Trophoblast cell (in vitro differentiated cells and primary cell): ENCODE measurements around the gene AK4.

Experiments
- DNase-seq, 2 donors: peaks; one replicate each; pipeline ENCODE4 v3.0.0-alpha.2; 2016
- H2AFZ ChIP-seq: 2 replicates; pipeline ENCODE4 v1.6.1; 2013; ENCODE audit warnings: low read length, moderate library complexity, mild to moderate bottlenecking; ENCODE audit not compliant: insufficient read depth, poor library complexity
- H2AK5ac ChIP-seq: 2 replicates; pipeline ENCODE4 v1.6.1; 2013; ENCODE audit warnings: mild to moderate bottlenecking, low read length
- H2BK120ac ChIP-seq: 2 replicates; pipeline ENCODE4 v1.6.1; 2013; ENCODE audit warnings: low read length, mild to moderate bottlenecking, moderate library complexity; ENCODE audit not compliant: insufficient read depth, poor library complexity
- H2BK12ac ChIP-seq: 2 replicates; pipeline ENCODE4 v1.6.1; 2013; ENCODE audit warnings: mild to moderate bottlenecking, low read length, moderate library complexity
- H2BK5ac ChIP-seq: 2 replicates; pipeline ENCODE4 v1.6.1; 2013; ENCODE audit warnings: low read length, low read depth, moderate library complexity, mild to moderate bottlenecking; ENCODE audit not compliant: poor library complexity
- H3K14ac ChIP-seq: 2 replicates; pipeline ENCODE4 v1.6.1; 2013; ENCODE audit warnings: mild to moderate bottlenecking, low read length
- H3K18ac ChIP-seq: 2 replicates; pipeline ENCODE4 v1.6.1; 2013; ENCODE audit warnings: mild to moderate bottlenecking, low read length
- H3K23ac ChIP-seq: 2 replicates; pipeline ENCODE4 v1.6.1; 2013; ENCODE audit warnings: low read length
- H3K27ac ChIP-seq: 2 replicates; pipeline ENCODE4 v1.5.1; 2013; ENCODE audit warnings: low read depth, mild to moderate bottlenecking, inconsistent platforms, low read length, moderate library complexity
- H3K27me3 ChIP-seq: 2 replicates; pipeline ENCODE4 v1.6.1; 2013; ENCODE audit warnings: inconsistent platforms, mild to moderate bottlenecking, low read length, moderate library complexity; ENCODE audit not compliant: insufficient read depth
- H3K36me3 ChIP-seq, 2 experiments: 1 replicate in 1 of 2; 2 replicates in 1 of 2; pipeline ENCODE4 v1.6.1; 2013; ENCODE audit warnings: low read length in 2 of 2, mild to moderate bottlenecking in 2 of 2, moderate library complexity in 1 of 2; ENCODE audit not compliant: insufficient read depth in 2 of 2, control insufficient read depth in 1 of 2
- H3K4ac ChIP-seq: 2 replicates; pipeline ENCODE4 v1.6.1; 2013; ENCODE audit warnings: low read depth, mild to moderate bottlenecking, low read length, moderate library complexity
- H3K4me1 ChIP-seq, 2 experiments: 1 replicate in 1 of 2; 2 replicates in 1 of 2; pipeline ENCODE4 v1.6.1; 2013; ENCODE audit warnings: low read length in 2 of 2, mild to moderate bottlenecking in 2 of 2, moderate library complexity in 1 of 2; ENCODE audit not compliant: insufficient read depth in 2 of 2, control insufficient read depth in 1 of 2
- H3K4me2 ChIP-seq: 2 replicates; pipeline ENCODE4 v1.6.1; 2013; ENCODE audit warnings: inconsistent platforms, mild to moderate bottlenecking, low read length, moderate library complexity
- H3K4me3 ChIP-seq: 2 replicates; pipeline ENCODE4 v1.5.1; 2013; ENCODE audit warnings: mild to moderate bottlenecking, low read depth, low read length, inconsistent platforms
- H3K79me1 ChIP-seq: one replicate; pipeline ENCODE4 v1.6.1; 2013; ENCODE audit warnings: low read length
- H3K79me2 ChIP-seq: 2 replicates; pipeline ENCODE4 v1.6.1; 2013; ENCODE audit warnings: low read length, mild to moderate bottlenecking; ENCODE audit not compliant: control insufficient read depth, insufficient read depth, poor library complexity
- H3K9ac ChIP-seq: 2 replicates; pipeline ENCODE4 v1.6.1; 2013; ENCODE audit warnings: mild to moderate bottlenecking, low read length
- H3K9me3 ChIP-seq: 2 replicates; pipeline ENCODE4 v1.6.1; 2013; ENCODE audit warnings: low read depth, mild to moderate bottlenecking, control low read depth, inconsistent platforms, low read length; ENCODE audit not compliant: insufficient read depth
- H4K12ac ChIP-seq: 2 replicates; pipeline ENCODE4 v1.6.1; 2013; ENCODE audit warnings: low read depth, mild to moderate bottlenecking, low read length, moderate library complexity
- H4K8ac ChIP-seq: 2 replicates; pipeline ENCODE4 v1.6.1; 2013; ENCODE audit warnings: low read depth, mild to moderate bottlenecking, low read length, moderate library complexity
- H4K91ac ChIP-seq: one replicate; pipeline ENCODE4 v1.6.1; 2013; ENCODE audit warnings: low read depth, mild to moderate bottlenecking, low read length, moderate library complexity
- WGBS: extraction: QIAGEN DNeasy Blood & Tissue Kit; methylation state at CpG from one replicate; pipeline ENCODE4 v1.1.7; 2013; ENCODE audit warnings: missing lambda C conversion rate; ENCODE audit not compliant: insufficient read length, insufficient coverage; ENCODE audit errors: extremely low coverage; 5-methylcytosine and 5-hydroxymethylcytosine counted together

AK4 gene

GRCh38 chr1:65265651-65266351 is 117.8 kb downstream of the AK4 start:
- Histone ChIP-seq H4K8ac (peak overlapping the region; percentile 56), H3K9ac (peak overlapping the region; percentile 57), H3K27me3 (no peaks in the 10 kb centered on the region), H2AFZ (peak overlapping the region; percentile 27), H3K18ac (peak overlapping the region; percentile 11), H3K79me1 (peaks cover 5% of the 10 kb centered on the region), H4K91ac (peak overlapping the region; percentile 2), H3K23ac (no peak overlapping the region), H2BK12ac (no peak overlapping the region), H3K4ac (peak overlapping the region; percentile 1), H3K4me1 (peaks cover 4 to 11% of the 10 kb centered on the region in 2 experiments), H3K36me3 (no peaks in the 10 kb centered on the region), H3K79me2 (peaks cover 3% of the 10 kb centered on the region), H3K4me2 (peak overlapping the region; percentile 85), H3K14ac (peak overlapping the region; percentile 36), H2AK5ac (no peak overlapping the region), H4K12ac (peak overlapping the region; percentile 70), H2BK5ac (peak overlapping the region; percentile 52), H3K4me3 (peak overlapping the region; percentile 66), H3K9me3 (no peaks in the 10 kb centered on the region), H2BK120ac (peak overlapping the region; percentile 26), H3K27ac (no peak overlapping the region)
- DNase-seq = no peak
- WGBS = no CpG with 5 or more reads among the region's 59 CpGs

DNA sequence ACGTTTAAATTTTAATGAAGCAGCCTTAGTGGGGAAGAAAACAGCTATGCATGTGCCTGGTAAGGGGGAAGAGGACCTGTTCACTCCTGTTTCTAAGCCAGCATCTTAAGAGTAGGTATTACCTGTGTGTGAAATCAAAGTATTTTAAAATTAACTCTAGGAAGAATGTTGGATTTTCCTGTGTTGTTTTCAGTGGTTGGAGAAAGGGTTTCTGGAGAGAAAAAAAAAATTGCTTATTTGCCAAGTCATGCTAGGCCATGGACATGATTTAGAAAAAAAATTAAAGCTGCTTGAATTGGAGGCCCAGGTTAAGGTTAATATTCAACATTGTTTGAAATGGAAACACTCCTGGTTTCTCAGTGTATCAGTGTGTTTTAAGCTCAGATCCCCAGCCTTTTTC is 118.5 kb downstream of the AK4 start:
- no peak overlapping the region for H2BK120ac ChIP-seq
- no peak overlapping the region for H3K27ac ChIP-seq
- no peak for DNase-seq
- no peak overlapping the region for H3K9ac ChIP-seq
- no peaks in the 10 kb centered on the region for H3K36me3 ChIP-seq
- H3K79me2 ChIP-seq = peaks cover 3% of the 10 kb centered on the region
- H2AK5ac ChIP-seq = no peak overlapping the region
- H3K27me3 ChIP-seq = no peaks in the 10 kb centered on the region
- no peak overlapping the region for H4K12ac ChIP-seq
- no peak overlapping the region for H4K8ac ChIP-seq
- no peak overlapping the region for H3K14ac ChIP-seq
- no peak overlapping the region for H4K91ac ChIP-seq
- no peak overlapping the region for H3K4me2 ChIP-seq
- WGBS = no CpG with 5 or more reads among the region's 1 CpG
- H3K23ac ChIP-seq = no peak overlapping the region
- H3K4me1 ChIP-seq = peaks cover 4 to 11% of the 10 kb centered on the region in 2 experiments
- H3K4me3 ChIP-seq = no peak overlapping the region
- no peak overlapping the region for H2BK5ac ChIP-seq
- no peak overlapping the region for H2AFZ ChIP-seq
- no peaks in the 10 kb centered on the region for H3K9me3 ChIP-seq
- H3K79me1 ChIP-seq = peaks cover 5% of the 10 kb centered on the region
- H3K18ac ChIP-seq = no peak overlapping the region
- H2BK12ac ChIP-seq = no peak overlapping the region
- no peak overlapping the region for H3K4ac ChIP-seq

GRCh38 chr1:65267271-65267670 is 119.3 kb downstream of the AK4 start:
- H3K27me3 ChIP-seq = no peaks in the 10 kb centered on the region
- peak overlapping the region; percentile 6 for H3K27ac ChIP-seq
- no peak overlapping the region for H3K23ac ChIP-seq
- no peaks in the 10 kb centered on the region for H3K36me3 ChIP-seq
- H4K12ac ChIP-seq = no peak overlapping the region
- DNase-seq = peak in 1 of 2 donors; percentile 51
- H2BK120ac ChIP-seq = no peak overlapping the region
- no peak overlapping the region for H2AK5ac ChIP-seq
- H3K4me2 ChIP-seq = no peak overlapping the region
- no peak overlapping the region for H3K9ac ChIP-seq
- H3K9me3 ChIP-seq = no peaks in the 10 kb centered on the region
- H3K18ac ChIP-seq = no peak overlapping the region
- no peak overlapping the region for H2AFZ ChIP-seq
- no peak overlapping the region for H2BK12ac ChIP-seq
- no peak overlapping the region for H2BK5ac ChIP-seq
- peaks cover 4 to 11% of the 10 kb centered on the region in 2 experiments for H3K4me1 ChIP-seq
- H3K4ac ChIP-seq = no peak overlapping the region
- no CpG with 5 or more reads among the region's 4 CpGs for WGBS
- H4K8ac ChIP-seq = no peak overlapping the region
- peaks cover 5% of the 10 kb centered on the region for H3K79me1 ChIP-seq
- peaks cover 3% of the 10 kb centered on the region for H3K79me2 ChIP-seq
- H4K91ac ChIP-seq = no peak overlapping the region
- no peak overlapping the region for H3K14ac ChIP-seq
- H3K4me3 ChIP-seq = no peak overlapping the region

- no CpG with 5 or more reads among the region's 1 CpG for WGBS
- no peak overlapping the region for H3K18ac ChIP-seq
- no peak overlapping the region for H3K4ac ChIP-seq
- H4K12ac ChIP-seq = no peak overlapping the region
- no peaks in the 10 kb centered on the region for H3K36me3 ChIP-seq
- no peak overlapping the region for H3K27ac ChIP-seq
- peaks cover 5% of the 10 kb centered on the region for H3K79me1 ChIP-seq
- no peak overlapping the region for H2BK12ac ChIP-seq
- no peaks in the 10 kb centered on the region for H3K27me3 ChIP-seq
- no peak overlapping the region for H2BK5ac ChIP-seq
- H3K9ac ChIP-seq = no peak overlapping the region
- H4K8ac ChIP-seq = no peak overlapping the region
- H2AFZ ChIP-seq = no peak overlapping the region
- H3K4me1 ChIP-seq = peaks cover 4 to 11% of the 10 kb centered on the region in 2 experiments
- no peak overlapping the region for H4K91ac ChIP-seq
- H2AK5ac ChIP-seq = no peak overlapping the region
- no peak overlapping the region for H3K23ac ChIP-seq
- no peak overlapping the region for H2BK120ac ChIP-seq
- peaks cover 3% of the 10 kb centered on the region for H3K79me2 ChIP-seq
- H3K4me3 ChIP-seq = no peak overlapping the region
- no peak overlapping the region for H3K14ac ChIP-seq
- H3K4me2 ChIP-seq = no peak overlapping the region
- no peak for DNase-seq
- H3K9me3 ChIP-seq = no peaks in the 10 kb centered on the region
Measured at GRCh38 chr1:65267683-65268082, 119.7 kb downstream of the AK4 start.
